ENCODE measurements around the gene HNF4A. TPM values are rescaled to one million over a fixed set of nuclear protein-coding genes. Genes with fewer than 3 reads are reported as not detected.

HNF4A gene
- total and polyA plus RNA-seq, 2 of the 13 experiments (the other 11 are each of a cell fraction or from before 2014, with no cell fraction given) = 80.9 to 169 TPM

DNA sequence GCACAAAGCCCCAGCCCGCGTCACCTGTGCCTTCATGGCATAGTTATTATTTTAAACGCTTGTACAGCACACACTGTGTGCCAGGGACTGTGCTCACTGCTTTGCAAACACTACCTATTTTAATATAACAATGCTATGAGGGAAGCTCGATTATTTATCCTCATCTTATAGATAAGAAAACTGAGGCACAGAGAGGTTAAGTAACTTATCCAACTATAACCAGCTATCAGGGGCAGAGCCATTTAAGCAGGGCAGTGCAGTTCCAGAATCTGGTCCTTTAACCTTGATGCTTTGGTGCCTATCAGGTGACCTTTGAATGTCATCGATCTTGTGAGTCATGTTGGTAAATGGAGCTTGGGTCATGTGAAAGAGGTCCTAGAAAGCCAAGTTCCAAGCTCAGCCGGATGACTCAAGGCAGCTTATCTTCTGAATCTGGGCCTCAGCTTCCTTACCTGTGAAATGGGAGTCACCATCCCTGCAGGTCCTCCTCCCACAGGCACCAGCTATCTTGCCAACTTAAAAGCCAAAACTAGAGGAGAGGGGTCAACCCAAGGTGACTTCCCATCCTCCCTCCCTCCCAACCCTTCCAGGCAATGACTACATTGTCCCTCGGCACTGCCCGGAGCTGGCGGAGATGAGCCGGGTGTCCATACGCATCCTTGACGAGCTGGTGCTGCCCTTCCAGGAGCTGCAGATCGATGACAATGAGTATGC, 63.8 kb downstream of the HNF4A start (continued):
- TF ChIP-seq, protein P1, sequence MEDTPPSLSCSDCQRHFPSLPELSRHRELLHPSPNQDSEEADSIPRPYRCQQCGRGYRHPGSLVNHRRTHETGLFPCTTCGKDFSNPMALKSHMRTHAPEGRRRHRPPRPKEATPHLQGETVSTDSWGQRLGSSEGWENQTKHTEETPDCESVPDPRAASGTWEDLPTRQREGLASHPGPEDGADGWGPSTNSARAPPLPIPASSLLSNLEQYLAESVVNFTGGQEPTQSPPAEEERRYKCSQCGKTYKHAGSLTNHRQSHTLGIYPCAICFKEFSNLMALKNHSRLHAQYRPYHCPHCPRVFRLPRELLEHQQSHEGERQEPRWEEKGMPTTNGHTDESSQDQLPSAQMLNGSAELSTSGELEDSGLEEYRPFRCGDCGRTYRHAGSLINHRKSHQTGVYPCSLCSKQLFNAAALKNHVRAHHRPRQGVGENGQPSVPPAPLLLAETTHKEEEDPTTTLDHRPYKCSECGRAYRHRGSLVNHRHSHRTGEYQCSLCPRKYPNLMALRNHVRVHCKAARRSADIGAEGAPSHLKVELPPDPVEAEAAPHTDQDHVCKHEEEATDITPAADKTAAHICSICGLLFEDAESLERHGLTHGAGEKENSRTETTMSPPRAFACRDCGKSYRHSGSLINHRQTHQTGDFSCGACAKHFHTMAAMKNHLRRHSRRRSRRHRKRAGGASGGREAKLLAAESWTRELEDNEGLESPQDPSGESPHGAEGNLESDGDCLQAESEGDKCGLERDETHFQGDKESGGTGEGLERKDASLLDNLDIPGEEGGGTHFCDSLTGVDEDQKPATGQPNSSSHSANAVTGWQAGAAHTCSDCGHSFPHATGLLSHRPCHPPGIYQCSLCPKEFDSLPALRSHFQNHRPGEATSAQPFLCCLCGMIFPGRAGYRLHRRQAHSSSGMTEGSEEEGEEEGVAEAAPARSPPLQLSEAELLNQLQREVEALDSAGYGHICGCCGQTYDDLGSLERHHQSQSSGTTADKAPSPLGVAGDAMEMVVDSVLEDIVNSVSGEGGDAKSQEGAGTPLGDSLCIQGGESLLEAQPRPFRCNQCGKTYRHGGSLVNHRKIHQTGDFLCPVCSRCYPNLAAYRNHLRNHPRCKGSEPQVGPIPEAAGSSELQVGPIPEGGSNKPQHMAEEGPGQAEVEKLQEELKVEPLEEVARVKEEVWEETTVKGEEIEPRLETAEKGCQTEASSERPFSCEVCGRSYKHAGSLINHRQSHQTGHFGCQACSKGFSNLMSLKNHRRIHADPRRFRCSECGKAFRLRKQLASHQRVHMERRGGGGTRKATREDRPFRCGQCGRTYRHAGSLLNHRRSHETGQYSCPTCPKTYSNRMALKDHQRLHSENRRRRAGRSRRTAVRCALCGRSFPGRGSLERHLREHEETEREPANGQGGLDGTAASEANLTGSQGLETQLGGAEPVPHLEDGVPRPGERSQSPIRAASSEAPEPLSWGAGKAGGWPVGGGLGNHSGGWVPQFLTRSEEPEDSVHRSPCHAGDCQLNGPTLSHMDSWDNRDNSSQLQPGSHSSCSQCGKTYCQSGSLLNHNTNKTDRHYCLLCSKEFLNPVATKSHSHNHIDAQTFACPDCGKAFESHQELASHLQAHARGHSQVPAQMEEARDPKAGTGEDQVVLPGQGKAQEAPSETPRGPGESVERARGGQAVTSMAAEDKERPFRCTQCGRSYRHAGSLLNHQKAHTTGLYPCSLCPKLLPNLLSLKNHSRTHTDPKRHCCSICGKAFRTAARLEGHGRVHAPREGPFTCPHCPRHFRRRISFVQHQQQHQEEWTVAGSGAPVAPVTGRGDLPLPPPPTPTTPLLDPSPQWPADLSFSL (CRISPR knock-in tag; IDR thresholded peaks at IDR 0.05) = no peak
- 0 out of 2 replicates have a peak, but pooled peaks have one; percentile 31 for TF ChIP-seq ZNF546 (CRISPR knock-in tag; conservative IDR thresholded peaks at IDR 0.05)
- peak; percentile 88 for TF ChIP-seq REPIN1 (CRISPR knock-in tag; IDR thresholded peaks at IDR 0.05; ENCODE audit: borderline replicate concordance, low read depth)
- TF ChIP-seq, protein P2, sequence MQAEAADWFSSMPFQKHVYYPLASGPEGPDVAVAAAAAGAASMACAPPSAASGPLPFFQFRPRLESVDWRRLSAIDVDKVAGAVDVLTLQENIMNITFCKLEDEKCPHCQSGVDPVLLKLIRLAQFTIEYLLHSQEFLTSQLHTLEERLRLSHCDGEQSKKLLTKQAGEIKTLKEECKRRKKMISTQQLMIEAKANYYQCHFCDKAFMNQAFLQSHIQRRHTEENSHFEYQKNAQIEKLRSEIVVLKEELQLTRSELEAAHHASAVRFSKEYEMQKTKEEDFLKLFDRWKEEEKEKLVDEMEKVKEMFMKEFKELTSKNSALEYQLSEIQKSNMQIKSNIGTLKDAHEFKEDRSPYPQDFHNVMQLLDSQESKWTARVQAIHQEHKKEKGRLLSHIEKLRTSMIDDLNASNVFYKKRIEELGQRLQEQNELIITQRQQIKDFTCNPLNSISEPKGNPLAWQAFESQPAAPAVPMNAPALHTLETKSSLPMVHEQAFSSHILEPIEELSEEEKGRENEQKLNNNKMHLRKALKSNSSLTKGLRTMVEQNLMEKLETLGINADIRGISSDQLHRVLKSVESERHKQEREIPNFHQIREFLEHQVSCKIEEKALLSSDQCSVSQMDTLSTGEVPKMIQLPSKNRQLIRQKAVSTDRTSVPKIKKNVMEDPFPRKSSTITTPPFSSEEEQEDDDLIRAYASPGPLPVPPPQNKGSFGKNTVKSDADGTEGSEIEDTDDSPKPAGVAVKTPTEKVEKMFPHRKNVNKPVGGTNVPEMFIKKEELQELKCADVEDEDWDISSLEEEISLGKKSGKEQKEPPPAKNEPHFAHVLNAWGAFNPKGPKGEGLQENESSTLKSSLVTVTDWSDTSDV (CRISPR knock-in tag; IDR thresholded peaks at IDR 0.05) = no peak
- peak; percentile 78 for TF ChIP-seq THAP11 (CRISPR knock-in tag; IDR thresholded peaks at IDR 0.05)
- no peak for TF ChIP-seq MAF1 (CRISPR knock-in tag; IDR thresholded peaks at IDR 0.05; ENCODE audit: borderline replicate concordance)
- peak; percentile 99 for TF ChIP-seq RARA (CRISPR knock-in tag; IDR thresholded peaks at IDR 0.05)
- peak; percentile 16; the same call in 1 of the 2 replicates for TF ChIP-seq ZBTB20 (CRISPR knock-in tag; IDR thresholded peaks at IDR 0.05; ENCODE audit: borderline replicate concordance, low read depth)
- no peak for TF ChIP-seq MED13 (CRISPR knock-in tag; IDR thresholded peaks at IDR 0.05)
- TF ChIP-seq, protein P3, sequence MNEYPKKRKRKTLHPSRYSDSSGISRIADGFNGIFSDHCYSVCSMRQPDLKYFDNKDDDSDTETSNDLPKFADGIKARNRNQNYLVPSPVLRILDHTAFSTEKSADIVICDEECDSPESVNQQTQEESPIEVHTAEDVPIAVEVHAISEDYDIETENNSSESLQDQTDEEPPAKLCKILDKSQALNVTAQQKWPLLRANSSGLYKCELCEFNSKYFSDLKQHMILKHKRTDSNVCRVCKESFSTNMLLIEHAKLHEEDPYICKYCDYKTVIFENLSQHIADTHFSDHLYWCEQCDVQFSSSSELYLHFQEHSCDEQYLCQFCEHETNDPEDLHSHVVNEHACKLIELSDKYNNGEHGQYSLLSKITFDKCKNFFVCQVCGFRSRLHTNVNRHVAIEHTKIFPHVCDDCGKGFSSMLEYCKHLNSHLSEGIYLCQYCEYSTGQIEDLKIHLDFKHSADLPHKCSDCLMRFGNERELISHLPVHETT (CRISPR knock-in tag; conservative IDR thresholded peaks at IDR 0.05) = no peak
- TF ChIP-seq, protein P4, sequence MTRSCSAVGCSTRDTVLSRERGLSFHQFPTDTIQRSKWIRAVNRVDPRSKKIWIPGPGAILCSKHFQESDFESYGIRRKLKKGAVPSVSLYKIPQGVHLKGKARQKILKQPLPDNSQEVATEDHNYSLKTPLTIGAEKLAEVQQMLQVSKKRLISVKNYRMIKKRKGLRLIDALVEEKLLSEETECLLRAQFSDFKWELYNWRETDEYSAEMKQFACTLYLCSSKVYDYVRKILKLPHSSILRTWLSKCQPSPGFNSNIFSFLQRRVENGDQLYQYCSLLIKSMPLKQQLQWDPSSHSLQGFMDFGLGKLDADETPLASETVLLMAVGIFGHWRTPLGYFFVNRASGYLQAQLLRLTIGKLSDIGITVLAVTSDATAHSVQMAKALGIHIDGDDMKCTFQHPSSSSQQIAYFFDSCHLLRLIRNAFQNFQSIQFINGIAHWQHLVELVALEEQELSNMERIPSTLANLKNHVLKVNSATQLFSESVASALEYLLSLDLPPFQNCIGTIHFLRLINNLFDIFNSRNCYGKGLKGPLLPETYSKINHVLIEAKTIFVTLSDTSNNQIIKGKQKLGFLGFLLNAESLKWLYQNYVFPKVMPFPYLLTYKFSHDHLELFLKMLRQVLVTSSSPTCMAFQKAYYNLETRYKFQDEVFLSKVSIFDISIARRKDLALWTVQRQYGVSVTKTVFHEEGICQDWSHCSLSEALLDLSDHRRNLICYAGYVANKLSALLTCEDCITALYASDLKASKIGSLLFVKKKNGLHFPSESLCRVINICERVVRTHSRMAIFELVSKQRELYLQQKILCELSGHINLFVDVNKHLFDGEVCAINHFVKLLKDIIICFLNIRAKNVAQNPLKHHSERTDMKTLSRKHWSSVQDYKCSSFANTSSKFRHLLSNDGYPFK (CRISPR knock-in tag; IDR thresholded peaks at IDR 0.05; ENCODE audit: borderline replicate concordance) = no peak; the same call in 1 of the 2 replicates
- no peak for TF ChIP-seq KMT2A (CRISPR knock-in tag; IDR thresholded peaks at IDR 0.05)
